HG03175 (cell line): ENCODE data around the gene PMPCB.

Experiments
- ATAC-seq: cut with Tn5 transposase; IDR thresholded peaks from one replicate; pipeline ENCODE4 v1.9.1; 2021; ENCODE audit warnings: mild to moderate bottlenecking, moderate library complexity; ENCODE audit not compliant: unreplicated experiment

PMPCB gene

GRCh38 chr7:103325744-103326143, 28.5 kb downstream of the PMPCB start:
- no peak for ATAC-seq

DNA sequence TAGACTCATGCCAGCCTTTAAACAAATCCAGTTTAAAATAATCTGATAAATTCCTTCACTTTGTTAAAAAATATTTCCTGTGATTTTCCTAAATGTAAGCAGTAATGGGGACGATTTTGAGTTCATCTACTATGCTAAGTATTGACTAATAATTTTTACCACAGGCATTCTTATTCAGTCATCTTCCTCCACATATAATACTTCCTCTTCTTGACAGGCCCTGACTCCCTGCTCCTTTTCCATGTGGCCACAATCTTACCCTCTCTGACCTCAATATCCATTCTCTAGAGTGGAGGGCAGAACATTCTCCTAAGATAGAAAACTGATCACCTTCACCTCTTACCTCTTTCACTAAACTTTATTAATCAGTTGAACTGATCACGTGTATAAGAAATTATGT, 39.5 kb downstream of the PMPCB start:
- no peak for ATAC-seq

DNA sequence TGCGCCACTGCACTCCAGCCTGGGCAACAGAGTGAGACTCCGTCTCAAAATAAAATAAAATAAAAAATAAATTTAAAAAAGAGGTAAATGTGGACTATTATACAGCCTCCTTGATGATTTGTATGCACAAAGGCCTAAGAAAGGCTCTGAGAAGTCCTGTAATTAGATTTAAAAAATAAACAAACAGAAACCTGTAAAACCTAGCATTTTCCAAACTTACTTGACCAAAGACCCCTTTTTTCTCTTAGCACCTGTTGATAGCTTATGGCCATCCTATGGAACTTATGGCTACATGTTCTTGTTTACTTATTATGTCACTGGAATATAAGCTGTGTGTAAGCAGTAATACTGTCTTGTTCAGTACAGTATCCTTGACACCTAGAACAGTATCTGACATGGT, 41.6 kb downstream of the PMPCB start:
- ATAC-seq: no peak

DNA sequence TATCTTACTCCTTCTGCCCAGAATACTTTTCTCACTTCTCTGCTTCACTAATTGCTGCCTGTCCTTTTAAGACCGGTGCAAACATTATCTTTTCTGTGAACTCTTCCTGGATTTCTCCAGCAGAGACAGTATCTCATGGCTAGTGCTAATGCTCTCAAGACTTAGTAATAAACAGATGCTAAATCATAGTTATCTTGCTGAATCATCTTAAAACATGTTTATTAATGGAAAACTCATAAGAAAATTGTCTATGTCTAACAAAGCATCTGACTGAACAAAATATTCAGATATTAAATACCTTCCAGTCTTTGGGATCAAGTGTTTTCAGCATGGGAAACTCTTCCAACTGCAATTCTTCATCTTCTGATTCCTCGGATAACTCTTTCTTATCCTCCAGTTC, 44.2 kb downstream of the PMPCB start:
- no peak for ATAC-seq

GRCh38 chr7:103343332-103343731, 46.1 kb downstream of the PMPCB start:
- ATAC-seq: no peak

- peak; percentile 12 for ATAC-seq
Measured at GRCh38 chr7:103343758-103344452, 46.7 kb downstream of the PMPCB start.

- ATAC-seq: peak; percentile 80
Measured at GRCh38 chr7:103344453-103345149, 47.4 kb downstream of the PMPCB start, which contains the start of gene DNAJC2. DNAJC2 (minus strand) TSS chr7:103344767; CDS start chr7:103344622, 145 bp downstream.

- no peak for ATAC-seq
Measured at GRCh38 chr7:103346396-103346795, 49.2 kb downstream of the PMPCB start.

DNA sequence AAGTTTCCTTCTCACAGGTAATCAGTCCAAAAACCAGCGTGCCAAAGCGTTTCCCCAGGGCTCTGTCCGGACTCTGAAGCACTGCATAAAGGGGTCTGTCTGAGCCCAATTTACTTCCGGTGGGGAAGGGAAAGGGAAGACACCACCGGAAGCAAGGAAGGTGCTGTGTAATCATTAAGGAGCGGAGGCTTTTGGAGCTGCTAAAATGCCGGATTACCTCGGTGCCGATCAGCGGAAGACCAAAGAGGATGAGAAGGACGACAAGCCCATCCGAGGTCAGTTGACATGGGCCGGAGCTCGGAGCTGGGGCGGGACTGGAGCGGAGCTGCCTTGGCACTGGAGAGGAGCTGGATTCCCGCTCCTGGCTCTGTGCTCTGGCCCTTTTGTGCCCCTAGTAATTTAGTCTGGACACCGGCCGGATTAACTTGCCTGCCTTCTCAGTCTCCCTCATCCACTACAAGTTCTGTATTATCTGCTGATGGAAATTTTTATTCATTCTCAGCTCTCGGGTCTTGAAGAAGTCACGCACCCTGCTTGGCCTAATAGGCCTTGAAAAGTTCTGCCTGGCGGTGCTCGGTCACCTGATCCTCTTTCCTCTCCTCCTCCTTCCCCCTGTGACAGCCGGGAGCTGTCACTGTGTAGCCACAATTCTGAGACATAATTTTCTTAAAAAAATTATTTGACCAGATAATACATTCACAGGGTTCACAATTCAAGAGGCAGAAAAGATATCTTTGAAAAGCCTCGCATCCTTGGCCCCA, 50.5 kb downstream of the PMPCB start, which contains the start of gene PSMC2:
Gene PSMC2 (plus strand): TSS at position 137 of the 761 bp plus-strand sequence. CDS start 69 bp downstream, at position 206.
- peak; percentile 79 for ATAC-seq

DNA sequence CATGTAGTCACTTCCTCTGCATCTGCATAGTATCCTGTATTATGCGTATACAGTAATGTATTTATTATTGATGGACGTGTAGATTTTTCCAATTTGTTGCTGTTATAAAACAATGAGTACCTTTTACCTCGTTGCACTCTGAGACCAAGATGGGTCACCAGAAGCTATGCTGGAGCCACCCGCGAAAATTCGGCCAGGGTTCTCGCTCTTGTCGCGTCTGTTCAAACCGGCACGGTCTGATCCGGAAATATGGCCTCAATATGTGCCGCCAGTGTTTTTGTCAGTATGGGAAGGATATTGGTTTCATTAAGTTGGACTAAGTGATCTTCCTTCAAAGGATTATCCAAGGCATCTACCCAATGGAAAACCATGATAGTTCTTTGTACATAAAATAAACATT, 51.2 kb downstream of the PMPCB start:
- ATAC-seq: no peak

- ATAC-seq: no peak
Measured at GRCh38 chr7:103348959-103349358, 51.7 kb downstream of the PMPCB start.

DNA sequence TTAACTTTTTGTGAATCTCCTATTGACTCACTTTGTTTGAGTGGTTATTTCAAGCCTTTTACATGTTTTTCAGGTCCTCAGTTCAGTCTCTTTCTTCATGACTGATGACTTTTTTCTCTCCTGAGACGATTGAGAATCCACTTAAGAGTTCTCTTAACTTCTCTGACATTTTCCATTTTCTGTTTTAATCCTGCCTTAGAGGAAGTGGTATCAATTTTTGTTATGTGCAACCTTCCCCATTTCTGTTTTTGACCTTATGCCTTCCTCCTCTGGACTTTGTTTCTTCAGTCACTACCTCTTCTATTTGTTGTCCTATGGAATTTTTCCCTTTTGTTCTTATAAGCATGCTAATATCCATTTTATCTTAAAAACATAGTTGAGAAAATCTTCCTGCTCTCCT, 52.6 kb downstream of the PMPCB start:
- ATAC-seq: no peak
